GM19438 (cell line): ENCODE data around the gene HLA-A.

Experiments used
- ATAC-seq: cut with Tn5 transposase; IDR thresholded peaks from one replicate; pipeline ENCODE4 v1.9.1; 2021; ENCODE audit warnings: low read depth; ENCODE audit not compliant: unreplicated experiment

HLA-A gene

DNA sequence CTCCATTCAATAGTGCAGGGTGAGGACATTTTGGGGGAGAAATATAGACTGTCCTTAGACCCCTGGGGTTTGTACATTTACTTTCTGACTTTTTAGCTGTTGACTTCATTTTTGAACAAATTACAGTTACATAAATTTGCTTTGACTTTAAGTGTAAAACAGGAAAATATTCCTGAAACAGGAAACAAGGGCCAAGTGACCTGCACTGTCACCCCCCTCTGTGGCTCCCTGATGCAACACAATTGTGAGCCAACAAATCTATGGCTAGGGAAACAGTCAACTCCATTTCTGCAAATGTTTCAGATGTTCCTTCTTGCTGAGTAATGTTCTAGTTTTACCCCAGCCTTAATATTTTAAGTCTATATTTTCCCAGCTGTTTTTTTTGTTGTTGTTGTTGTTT is 39.8 kb downstream of the HLA-A start:
- ATAC-seq, result no peak

DNA sequence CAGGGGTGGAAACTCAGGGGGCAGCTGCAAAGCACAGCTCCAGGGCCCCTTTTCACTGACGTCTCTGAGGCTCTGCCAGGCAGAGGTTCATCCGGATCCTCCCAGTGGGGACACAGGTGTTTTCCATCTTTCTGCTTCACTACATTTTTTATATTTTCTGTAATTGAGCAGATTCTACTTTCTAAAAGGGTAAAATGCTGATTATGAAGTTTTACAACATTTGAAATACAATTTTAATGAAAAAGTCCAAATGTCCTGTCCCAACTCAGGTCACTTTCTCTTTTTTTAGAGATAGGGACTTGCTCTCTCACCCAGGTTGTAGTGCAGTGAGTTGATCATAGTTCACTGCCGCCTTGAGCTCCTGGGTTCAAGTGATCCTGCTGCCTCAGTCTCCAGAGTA is 41.9 kb downstream of the HLA-A start:
- ATAC-seq, result no peak

DNA sequence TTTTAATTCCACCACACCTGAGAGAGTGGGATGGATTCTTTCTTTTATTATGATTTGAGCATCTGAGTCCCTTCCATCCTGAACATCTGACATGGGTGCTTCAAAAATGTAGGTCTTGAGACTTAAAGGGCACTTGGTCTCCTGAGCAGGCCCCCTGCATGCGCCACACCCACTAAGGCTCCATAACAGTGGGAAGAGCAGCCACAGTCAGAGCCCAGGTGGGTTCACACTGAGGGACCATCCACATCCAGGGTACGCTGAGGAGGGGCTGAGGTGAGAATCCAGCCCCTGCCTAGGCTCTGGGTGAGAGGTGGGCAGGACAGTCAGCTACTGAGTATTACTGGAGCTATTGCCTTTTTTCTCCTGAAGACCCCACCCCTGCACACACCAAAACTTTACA is 42.7 kb downstream of the HLA-A start:
- ATAC-seq, result no peak

DNA sequence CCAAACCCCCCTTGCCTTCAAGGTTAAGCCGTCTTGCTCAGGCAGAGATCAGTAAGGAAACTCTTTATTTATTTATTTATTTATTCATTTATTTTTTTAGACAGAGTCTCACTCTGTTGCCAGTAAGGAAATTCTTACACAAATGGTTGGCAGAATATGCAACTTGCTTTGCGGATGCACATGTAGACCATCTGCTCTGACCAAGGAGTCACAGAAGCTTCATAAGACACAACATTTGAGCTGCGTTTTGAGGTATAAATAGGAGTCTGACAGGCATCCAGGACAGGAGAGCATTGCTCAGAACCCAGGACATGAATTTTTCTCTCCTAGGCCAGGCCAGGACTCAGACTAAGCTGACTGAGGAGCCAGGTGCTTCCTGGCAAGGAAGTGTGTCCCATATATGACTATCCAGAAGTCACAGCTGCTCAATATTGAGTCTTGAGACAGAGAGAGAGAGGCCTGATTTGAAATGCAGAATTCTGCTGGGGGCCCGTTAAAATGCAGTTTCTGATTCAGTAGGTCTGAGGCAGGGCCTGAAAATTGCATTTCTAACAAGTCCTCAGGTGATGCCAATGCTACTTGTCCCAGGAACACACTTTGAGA is 43.9 kb downstream of the HLA-A start:
- no peak for ATAC-seq

DNA sequence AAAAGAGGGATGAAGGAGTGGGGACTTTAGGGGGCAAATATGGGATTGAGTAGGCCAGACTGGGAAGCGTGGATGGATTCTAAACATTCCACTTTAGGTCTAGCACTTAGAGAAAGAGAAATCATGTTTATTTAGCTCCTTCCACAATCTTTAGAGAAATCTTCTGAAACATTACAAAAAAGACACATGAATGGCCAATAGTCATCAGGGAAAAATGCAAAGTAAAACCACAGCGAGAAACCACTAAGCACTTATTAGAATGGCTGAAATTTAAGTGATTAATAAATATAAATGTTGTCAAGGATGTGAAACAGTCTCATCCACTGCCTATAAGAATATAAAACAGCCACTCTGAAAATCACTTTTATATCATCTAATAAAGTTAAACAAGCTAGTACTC is 46.9 kb downstream of the HLA-A start:
- no peak for ATAC-seq

DNA sequence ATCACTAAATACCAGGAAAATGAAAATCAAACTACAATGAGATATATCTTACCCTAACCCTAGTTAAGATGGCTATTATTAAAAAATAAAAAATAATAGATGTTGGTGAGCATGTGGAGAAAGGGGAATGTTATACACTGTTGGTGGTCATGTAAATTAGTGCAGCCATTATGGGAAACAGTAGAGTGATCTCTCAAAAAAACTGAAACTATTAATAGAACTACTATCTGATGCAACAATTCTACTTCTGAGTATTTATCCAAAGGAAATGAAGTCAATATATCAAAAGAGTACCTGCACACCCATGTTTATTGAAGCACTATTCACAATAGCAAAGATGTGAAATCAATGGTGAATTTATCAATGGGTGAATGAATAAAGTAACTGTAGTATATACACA is 48.6 kb downstream of the HLA-A start:
- no peak for ATAC-seq

DNA sequence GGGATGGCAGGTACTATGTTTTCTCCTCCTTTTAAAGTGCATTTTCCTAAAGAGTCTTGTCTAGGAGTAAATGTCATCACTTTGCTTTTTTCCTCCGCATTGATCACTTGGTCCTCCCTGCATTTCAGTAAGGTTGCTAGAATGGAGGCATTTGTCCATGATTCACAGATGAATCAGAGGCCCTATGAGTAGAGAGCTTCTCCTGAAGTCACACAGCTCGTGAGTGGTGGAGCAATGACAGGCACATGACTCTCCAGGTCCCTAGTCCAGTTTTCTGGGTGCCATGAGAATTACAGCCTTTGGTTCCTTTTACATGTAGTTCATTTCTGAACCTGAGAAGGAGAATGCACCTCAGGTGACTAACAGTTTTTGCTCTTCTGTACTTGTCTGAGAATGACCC is 50.5 kb downstream of the HLA-A start:
- no peak for ATAC-seq

DNA sequence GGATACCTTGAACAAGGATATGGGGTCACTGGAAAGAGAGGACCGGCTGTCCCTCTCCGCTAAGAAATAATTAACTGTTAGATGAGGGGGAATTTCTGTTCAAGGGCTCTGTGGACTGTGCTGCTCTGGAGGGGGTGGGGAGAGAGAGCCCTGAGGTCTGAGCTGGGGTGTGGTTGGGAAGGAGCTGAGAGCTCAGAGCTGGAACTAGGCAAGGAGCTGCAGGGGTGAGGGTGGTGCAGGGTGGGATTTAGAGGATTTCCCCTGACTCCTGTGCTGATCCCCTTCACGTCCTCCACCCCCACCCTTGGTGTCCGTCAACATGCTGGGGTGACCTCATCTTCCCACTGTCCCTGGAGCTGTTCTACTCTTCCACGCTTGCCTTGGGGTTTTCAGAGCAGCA is 52.5 kb downstream of the HLA-A start:
- no peak for ATAC-seq

DNA sequence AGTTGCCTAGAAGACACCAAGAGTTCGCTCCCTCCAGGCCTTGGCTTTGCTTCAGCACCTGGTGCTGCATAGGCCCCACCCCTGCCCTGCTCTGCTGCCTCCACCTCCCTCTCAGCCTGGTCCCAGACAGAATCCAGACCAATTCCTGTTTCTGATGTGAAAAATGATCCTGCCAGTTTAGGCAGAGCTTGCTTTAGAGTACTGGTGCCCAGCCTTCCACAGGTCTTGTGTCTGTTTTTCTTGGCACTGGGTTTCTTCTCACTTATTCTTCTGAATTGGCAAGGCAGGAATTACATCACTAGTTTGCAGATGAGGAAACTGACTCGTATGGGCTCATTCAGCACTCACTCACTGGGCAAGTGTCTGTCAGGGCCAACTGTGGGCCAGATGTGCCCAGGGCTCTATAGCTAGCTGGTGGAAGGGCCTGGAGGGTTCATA is 53.0 kb downstream of the HLA-A start:
- ATAC-seq, result no peak
